GM12801 (cell line): ENCODE results near the gene OPA1.

Experiments used
- CTCF ChIP-seq: IDR thresholded peaks from one replicate; pipeline ENCODE4 v1.5.1; 2011; ENCODE audit warnings: control low read depth; ENCODE audit not compliant: insufficient read length; ENCODE audit errors: extremely low read depth

The OPA1 gene

GRCh38 chr3:193732391-193732790, 139.4 kb downstream of the OPA1 start:
- no peak for TF ChIP-seq CTCF

- TF ChIP-seq CTCF: no peak
These were observed 139.8 kb downstream of the OPA1 start for GRCh38 chr3:193732827-193733226.

GRCh38 chr3:193734737-193735366, 141.8 kb downstream of the OPA1 start:
- no peak for TF ChIP-seq CTCF

- TF ChIP-seq CTCF: no peak
These were observed 142.8 kb downstream of the OPA1 start for GRCh38 chr3:193735850-193736249.

- no peak for TF ChIP-seq CTCF
These were observed 143.6 kb downstream of the OPA1 start for GRCh38 chr3:193736616-193737015.

- no peak for TF ChIP-seq CTCF
These were observed 144.3 kb downstream of the OPA1 start for GRCh38 chr3:193737191-193737751.

- no peak for TF ChIP-seq CTCF
These were observed 149.6 kb downstream of the OPA1 start for GRCh38 chr3:193742628-193743027.

- TF ChIP-seq CTCF: no peak
These were observed 150.7 kb downstream of the OPA1 start for GRCh38 chr3:193743702-193744047.
